ENCODE results near the gene NCOA1. TPM values are rescaled to one million over a fixed set of nuclear protein-coding genes. Genes with fewer than 3 reads are reported as not detected.

NCOA1 gene
- total and polyA plus RNA-seq, 2 donors (not counting 3 experiments of a cell fraction or from before 2014, with no cell fraction given): 11.4 to 14.1 TPM

GRCh38 chr2:24501813-24502212 is 10.8 kb downstream of the NCOA1 start:
- intact Hi-C loops (cut with micrococcal nuclease) (no loop called here), dilution Hi-C loops (cut with MboI; ENCODE audit: extremely low pct_ligation_motif_present, low sequenced_read_pairs) (no loop called here)
- H3K4me2 ChIP-seq (ENCODE audit: insufficient read depth, low read length): no peak overlapping the region
- DNase-seq (ENCODE audit: low read depth, low spot score) (no peak), FAIRE-seq (no peak)
- BruUV-seq (replicated peaks): no TSS peak
- no peak for TF ChIP-seq MYC (IDR thresholded peaks at IDR 0.05; ENCODE audit: low read depth, low read length)
- ChIA-PET CTCF (no interaction called here), POLR2A (no interaction called here)
- H3K9ac ChIP-seq (replicated peaks; ENCODE audit: extremely low read depth, insufficient read depth, low read length): no peak overlapping the region
- H3K79me2 ChIP-seq (ENCODE audit: control insufficient read depth, insufficient read depth, low read length): peaks cover 2% of the 10 kb centered on the region
- no peak overlapping the region for H2AFZ ChIP-seq (ENCODE audit: low read depth, low read length)
- H3K4me1 ChIP-seq (ENCODE audit: control insufficient read depth, extremely low read depth, insufficient read depth, low read length): no peaks in the 10 kb centered on the region
- H3K9me1 ChIP-seq (replicated peaks; ENCODE audit: control insufficient read depth, extremely low read depth, insufficient read depth, low read length): no peaks in the 10 kb centered on the region
- no peak overlapping the region for H3K4me3 ChIP-seq (replicated peaks in 1 of 3; ENCODE audit: insufficient read depth in 1 of 3, low read depth in 1 of 3, low read length in 3 of 3)
- H3K9me3 ChIP-seq (replicated peaks; ENCODE audit: control insufficient read depth, insufficient read depth, low read length): no peaks in the 10 kb centered on the region
- H4K20me1 ChIP-seq (replicated peaks; ENCODE audit: control insufficient read depth, extremely low read depth, insufficient read depth, low read length): peaks cover 7% of the 10 kb centered on the region
- no peaks in the 10 kb centered on the region for H3K27me3 ChIP-seq (ENCODE audit: control insufficient read depth in 2 of 2, insufficient read depth in 2 of 2, low read length in 2 of 2)
- H3K27ac ChIP-seq (ENCODE audit: insufficient read depth, low read depth, low read length): no peak overlapping the region
- H3K36me3 ChIP-seq (ENCODE audit: control insufficient read depth in 2 of 2, extremely low read depth in 1 of 2, insufficient read depth in 2 of 2, low read length in 2 of 2): no peaks in the 10 kb centered on the region

GRCh38 chr2:24505534-24506275 is 14.7 kb downstream of the NCOA1 start:
- no peak for DNase-seq (ENCODE audit: low read depth, low spot score)
- H3K4me3 ChIP-seq (replicated peaks in 1 of 3; ENCODE audit: insufficient read depth in 1 of 3, low read depth in 1 of 3, low read length in 3 of 3): no peak overlapping the region
- no peak for FAIRE-seq
- H4K20me1 ChIP-seq (replicated peaks; ENCODE audit: control insufficient read depth, extremely low read depth, insufficient read depth, low read length): peaks cover 4% of the 10 kb centered on the region
- no peaks in the 10 kb centered on the region for H3K9me1 ChIP-seq (replicated peaks; ENCODE audit: control insufficient read depth, extremely low read depth, insufficient read depth, low read length)
- POLR2A ChIA-PET: no interaction called here
- H3K79me2 ChIP-seq (ENCODE audit: control insufficient read depth, insufficient read depth, low read length): peaks cover 2% of the 10 kb centered on the region
- BruUV-seq (replicated peaks): no TSS peak
- H3K27me3 ChIP-seq (ENCODE audit: control insufficient read depth in 2 of 2, insufficient read depth in 2 of 2, low read length in 2 of 2): no peaks in the 10 kb centered on the region
- no peaks in the 10 kb centered on the region for H3K9me3 ChIP-seq (replicated peaks; ENCODE audit: control insufficient read depth, insufficient read depth, low read length)
- CTCF ChIA-PET: no interaction called here
- no peak overlapping the region for H2AFZ ChIP-seq (ENCODE audit: low read depth, low read length)
- no peak overlapping the region for H3K27ac ChIP-seq (ENCODE audit: insufficient read depth, low read depth, low read length)
- H3K4me1 ChIP-seq (ENCODE audit: control insufficient read depth, extremely low read depth, insufficient read depth, low read length): no peaks in the 10 kb centered on the region
- no peak overlapping the region for H3K9ac ChIP-seq (replicated peaks; ENCODE audit: extremely low read depth, insufficient read depth, low read length)
- no peaks in the 10 kb centered on the region for H3K36me3 ChIP-seq (ENCODE audit: control insufficient read depth in 2 of 2, extremely low read depth in 1 of 2, insufficient read depth in 2 of 2, low read length in 2 of 2)
- no peak overlapping the region for H3K4me2 ChIP-seq (ENCODE audit: insufficient read depth, low read length)
- dilution Hi-C loops (cut with MboI; ENCODE audit: extremely low pct_ligation_motif_present, low sequenced_read_pairs): no loop called here
- TF ChIP-seq JUN (IDR thresholded peaks at IDR 0.05; ENCODE audit: borderline replicate concordance, insufficient read depth, insufficient read length, low read depth) (no peak), MYC (IDR thresholded peaks at IDR 0.05; ENCODE audit: low read depth, low read length) (no peak), CTCF (IDR thresholded peaks at IDR 0.05; ENCODE audit: extremely low read depth in 1 of 2, insufficient read depth in 1 of 2, low read depth in 1 of 2, low read length in 2 of 2) (no peak)
- intact Hi-C loops (cut with micrococcal nuclease): no loop called here

All from endothelial cell of umbilical vein (primary cell).